Measurements from ENCODE around the gene TMEM225B.

- TF ChIP-seq GATA3 (IDR thresholded peaks at IDR 0.05; ENCODE audit: low read depth, low read length) (no peak), GATA2 (IDR thresholded peaks at IDR 0.05; ENCODE audit: low read depth, low read length) (no peak)
Observed at GRCh38 chr7:99618726-99619125, 20.7 kb downstream of the TMEM225B start.
